Rectal smooth muscle tissue (tissue), 1 donor: ENCODE results near the gene GPR18.

ENCODE experiments used
- H3K27ac ChIP-seq: one replicate; pipeline ENCODE4 v1.7.0; 2013; ENCODE audit warnings: low read depth, low read length, inconsistent platforms
- H3K27me3 ChIP-seq: one replicate; pipeline ENCODE4 v1.7.0; 2013; ENCODE audit warnings: low read length; ENCODE audit not compliant: control insufficient read depth, insufficient read depth
- H3K36me3 ChIP-seq: one replicate; pipeline ENCODE4 v1.7.0; 2013; ENCODE audit warnings: low read length; ENCODE audit not compliant: control insufficient read depth, insufficient read depth
- H3K4me1 ChIP-seq: one replicate; pipeline ENCODE4 v1.7.0; 2013; ENCODE audit warnings: low read length; ENCODE audit not compliant: control insufficient read depth, insufficient read depth
- H3K4me3 ChIP-seq: one replicate; pipeline ENCODE4 v1.7.0; 2013; ENCODE audit warnings: low read length
- H3K9ac ChIP-seq: one replicate; pipeline ENCODE4 v1.7.0; 2013; ENCODE audit warnings: low read length

Gene GPR18, protein sequence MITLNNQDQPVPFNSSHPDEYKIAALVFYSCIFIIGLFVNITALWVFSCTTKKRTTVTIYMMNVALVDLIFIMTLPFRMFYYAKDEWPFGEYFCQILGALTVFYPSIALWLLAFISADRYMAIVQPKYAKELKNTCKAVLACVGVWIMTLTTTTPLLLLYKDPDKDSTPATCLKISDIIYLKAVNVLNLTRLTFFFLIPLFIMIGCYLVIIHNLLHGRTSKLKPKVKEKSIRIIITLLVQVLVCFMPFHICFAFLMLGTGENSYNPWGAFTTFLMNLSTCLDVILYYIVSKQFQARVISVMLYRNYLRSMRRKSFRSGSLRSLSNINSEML

DNA sequence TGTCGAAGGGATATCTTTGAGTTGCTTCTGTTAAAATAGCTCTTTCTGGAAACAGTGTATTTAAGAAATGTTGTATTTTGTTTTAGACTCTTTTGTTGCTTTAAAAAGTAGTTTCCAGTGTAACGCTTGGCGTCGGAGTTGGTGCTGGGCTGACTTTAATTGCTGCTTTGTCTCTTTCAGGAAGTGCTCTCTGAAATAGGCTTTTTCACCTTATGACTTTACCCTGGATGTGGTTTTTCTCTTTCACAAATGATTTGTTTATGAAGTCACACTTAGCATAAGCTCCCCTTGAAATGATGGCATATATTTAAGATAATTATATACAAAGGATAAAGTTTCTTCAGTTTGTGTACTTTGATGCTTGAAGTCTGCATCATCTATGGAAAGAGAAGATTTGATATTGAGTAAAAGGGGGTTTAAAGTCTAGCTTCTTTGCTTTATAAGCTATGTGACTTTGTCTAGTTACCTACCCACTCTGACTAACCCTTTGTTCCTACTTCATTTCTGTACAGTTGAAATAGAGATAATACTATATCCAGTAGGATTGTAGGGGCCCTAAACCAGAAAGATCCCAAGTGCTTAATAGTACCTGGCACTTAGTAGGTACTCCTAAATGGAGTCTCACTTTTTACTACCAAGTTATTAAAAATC is at the start of gene GPR18:
Gene GPR18, minus strand, starts transcription at position 170 of the 651 bp plus-strand sequence. CDS start 2,507 bp downstream, outside the sequence.
- Histone ChIP-seq H3K4me3 (no peak within 1 kb of the TSS), H3K36me3 (peaks cover 2% of the 10 kb centered on the region), H3K27me3 (no peaks in the 10 kb centered on the region), H3K27ac (no peak within 1 kb of the TSS), H3K4me1 (peaks cover 3% of the 10 kb centered on the region), H3K9ac (no peak within 1 kb of the TSS)

DNA sequence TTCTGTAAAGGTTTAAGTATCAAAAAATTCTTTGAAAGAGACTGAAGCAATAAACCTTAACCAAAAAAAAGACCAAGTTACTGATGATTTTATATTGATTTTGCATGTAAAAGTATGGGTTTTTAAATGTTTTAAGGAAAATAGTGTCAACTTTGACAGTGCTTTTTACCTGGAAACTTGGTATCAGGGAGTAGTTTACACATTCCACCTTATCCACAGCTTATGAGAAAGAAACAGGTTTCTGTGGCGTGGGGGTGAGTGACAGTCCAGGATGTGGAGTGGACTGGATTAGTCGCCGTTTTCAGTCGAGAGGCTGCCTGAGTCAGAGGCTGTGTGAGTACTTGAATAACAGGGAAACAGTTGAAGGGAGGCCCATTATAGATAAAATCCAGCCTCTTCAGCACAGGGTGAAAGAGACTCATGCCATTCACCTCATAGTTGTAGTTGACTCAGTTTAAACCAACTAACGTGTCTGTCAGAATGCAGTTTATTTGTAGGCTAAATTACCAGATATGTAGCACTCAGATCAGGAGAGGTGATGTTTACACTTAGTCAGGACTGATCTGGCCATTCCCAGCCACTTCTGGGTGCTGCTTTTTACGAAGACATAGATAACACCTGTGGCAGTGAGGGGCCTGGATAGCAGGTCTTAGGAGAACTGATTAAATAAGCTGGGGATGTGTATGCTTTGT is 49.6 kb upstream of the GPR18 start:
- Histone ChIP-seq H3K36me3 (no peaks in the 10 kb centered on the region), H3K4me1 (peaks cover 19% of the 10 kb centered on the region), H3K9ac (no peak overlapping the region), H3K27me3 (no peaks in the 10 kb centered on the region), H3K4me3 (peak overlapping the region; percentile 6), H3K27ac (peak overlapping the region; percentile 78)

DNA sequence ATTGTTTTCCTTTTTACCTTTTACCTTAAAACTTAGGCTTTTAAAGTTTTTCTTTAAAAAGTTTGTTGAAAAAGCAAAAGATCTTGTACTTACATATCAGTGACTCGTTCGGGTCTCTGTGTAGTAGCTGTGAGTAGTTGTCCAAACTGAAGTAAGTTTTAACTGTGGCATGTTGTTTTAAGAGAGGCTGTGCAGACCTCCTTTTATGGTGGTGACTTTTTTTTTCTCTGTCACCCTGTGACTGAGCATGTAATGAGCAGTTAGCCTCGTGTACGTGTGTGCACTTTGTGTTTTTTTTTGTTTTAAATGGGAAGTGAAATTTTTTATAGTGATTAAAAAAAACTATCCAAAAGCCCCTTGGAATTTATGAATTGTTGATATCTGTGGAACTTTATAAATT is 49.1 kb upstream of the GPR18 start, which contains the start of gene GPR183:
Gene GPR183, minus strand, starts transcription at position 153 of the 400 bp plus-strand sequence. CDS start 11,254 bp downstream, outside the sequence.
- Histone ChIP-seq H3K27me3 (no peaks in the 10 kb centered on the region), H3K27ac (peak within 1 kb of the TSS; percentile 78), H3K36me3 (no peaks in the 10 kb centered on the region), H3K9ac (no peak within 1 kb of the TSS), H3K4me3 (peak within 1 kb of the TSS; percentile 48), H3K4me1 (peaks cover 19% of the 10 kb centered on the region)

DNA sequence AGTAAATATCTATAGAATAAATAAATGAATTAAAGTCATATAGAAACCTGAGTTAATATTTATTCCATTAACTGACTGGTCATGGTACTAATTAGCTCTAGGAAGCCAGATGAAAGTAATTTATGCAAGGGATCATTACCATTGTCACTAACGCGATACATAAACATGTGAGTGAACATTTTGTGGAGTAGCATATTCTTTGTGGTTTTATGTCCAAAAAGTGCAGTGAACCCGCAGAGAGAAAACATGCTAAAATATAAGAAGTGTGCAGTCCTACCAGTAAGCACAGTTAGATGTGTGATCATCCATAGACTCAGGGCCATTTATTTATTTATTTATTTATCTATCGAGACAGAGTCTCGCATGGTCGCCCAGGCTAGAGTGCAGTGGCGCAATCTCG is 47.4 kb upstream of the GPR18 start:
- Histone ChIP-seq H3K9ac (no peak overlapping the region), H3K27ac (peak overlapping the region; percentile 78), H3K27me3 (no peaks in the 10 kb centered on the region), H3K4me3 (peak overlapping the region; percentile 48), H3K4me1 (peaks cover 15% of the 10 kb centered on the region), H3K36me3 (no peaks in the 10 kb centered on the region)

DNA sequence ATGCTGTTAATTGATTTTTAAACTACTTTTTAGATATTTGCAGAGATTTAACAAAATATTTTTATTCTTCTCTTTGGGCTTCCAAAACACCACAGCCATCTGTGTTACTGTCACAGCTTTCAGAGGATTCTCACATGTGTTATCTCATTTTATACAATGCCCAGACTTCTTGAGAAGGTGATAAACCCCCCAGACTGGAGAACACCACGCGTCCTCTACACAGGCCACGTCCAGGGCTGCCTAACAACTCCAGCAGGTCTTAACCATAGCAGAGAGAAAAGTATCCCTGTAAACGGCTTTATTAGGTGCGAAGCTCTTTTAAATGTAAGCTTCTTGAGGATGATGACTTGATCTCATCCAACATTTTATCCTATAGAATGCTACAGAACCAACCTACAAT is 47.0 kb upstream of the GPR18 start:
- no peak overlapping the region for H3K9ac ChIP-seq
- H3K4me1 ChIP-seq = peaks cover 13% of the 10 kb centered on the region
- H3K36me3 ChIP-seq = no peaks in the 10 kb centered on the region
- H3K4me3 ChIP-seq = no peak overlapping the region
- no peaks in the 10 kb centered on the region for H3K27me3 ChIP-seq
- no peak overlapping the region for H3K27ac ChIP-seq

DNA sequence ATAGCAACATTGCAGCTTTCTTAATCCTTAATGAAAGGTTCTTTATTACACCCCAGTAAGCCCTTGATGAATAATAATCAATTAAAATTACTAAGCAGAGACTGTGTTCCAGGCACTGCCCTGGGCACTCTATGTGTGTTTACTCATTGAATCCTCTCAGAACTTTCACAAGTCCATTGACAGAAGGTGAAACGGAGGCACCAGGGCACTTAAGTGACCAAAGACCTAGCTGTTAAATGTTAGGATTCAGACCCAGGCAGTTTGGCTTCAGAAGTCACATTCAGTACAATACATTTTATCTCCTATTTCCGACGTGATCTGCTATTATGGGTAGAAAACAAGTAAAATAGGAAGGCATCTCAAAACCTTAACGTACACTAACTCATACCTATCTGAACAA is 46.4 kb upstream of the GPR18 start:
- no peak overlapping the region for H3K4me3 ChIP-seq
- peak overlapping the region; percentile 35 for H3K27ac ChIP-seq
- H3K27me3 ChIP-seq = no peaks in the 10 kb centered on the region
- no peak overlapping the region for H3K9ac ChIP-seq
- H3K4me1 ChIP-seq = peaks cover 10% of the 10 kb centered on the region
- H3K36me3 ChIP-seq = no peaks in the 10 kb centered on the region

DNA sequence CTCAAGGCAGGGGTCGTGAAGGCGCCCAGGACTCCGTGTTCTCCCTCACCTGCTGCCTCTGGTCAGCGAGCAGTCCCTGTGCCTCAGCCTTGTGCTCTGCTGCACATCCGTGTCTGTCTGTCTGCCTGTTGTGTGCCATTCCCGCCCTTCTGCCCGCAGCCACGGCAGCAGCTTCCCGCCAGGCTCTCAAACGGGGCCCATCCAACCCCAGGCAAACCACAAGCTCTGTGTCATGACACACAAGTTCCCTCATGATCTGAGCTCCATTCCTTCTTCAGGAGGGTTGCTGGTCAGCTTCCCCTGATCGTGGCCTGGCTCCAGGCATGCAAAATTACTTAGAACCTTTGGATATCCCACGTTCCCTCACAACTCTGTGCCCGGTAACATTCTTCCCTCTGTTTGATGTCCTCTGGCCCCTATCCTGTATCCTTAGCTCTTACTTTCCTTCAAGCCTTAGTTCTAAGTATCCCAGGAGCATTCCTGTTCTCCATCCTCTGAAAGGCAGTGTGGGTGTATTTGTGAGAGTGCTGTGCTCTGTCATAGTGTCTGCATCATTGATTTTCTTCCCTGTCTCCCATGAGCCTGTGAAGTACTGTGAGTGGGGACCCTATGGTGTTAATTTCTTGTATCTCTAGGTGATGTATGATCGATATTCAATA is 45.8 kb upstream of the GPR18 start:
- Histone ChIP-seq H3K4me1 (peaks cover 10% of the 10 kb centered on the region), H3K9ac (no peak overlapping the region), H3K36me3 (no peaks in the 10 kb centered on the region), H3K27ac (peak overlapping the region; percentile 35), H3K4me3 (peak overlapping the region; percentile 25), H3K27me3 (no peaks in the 10 kb centered on the region)

DNA sequence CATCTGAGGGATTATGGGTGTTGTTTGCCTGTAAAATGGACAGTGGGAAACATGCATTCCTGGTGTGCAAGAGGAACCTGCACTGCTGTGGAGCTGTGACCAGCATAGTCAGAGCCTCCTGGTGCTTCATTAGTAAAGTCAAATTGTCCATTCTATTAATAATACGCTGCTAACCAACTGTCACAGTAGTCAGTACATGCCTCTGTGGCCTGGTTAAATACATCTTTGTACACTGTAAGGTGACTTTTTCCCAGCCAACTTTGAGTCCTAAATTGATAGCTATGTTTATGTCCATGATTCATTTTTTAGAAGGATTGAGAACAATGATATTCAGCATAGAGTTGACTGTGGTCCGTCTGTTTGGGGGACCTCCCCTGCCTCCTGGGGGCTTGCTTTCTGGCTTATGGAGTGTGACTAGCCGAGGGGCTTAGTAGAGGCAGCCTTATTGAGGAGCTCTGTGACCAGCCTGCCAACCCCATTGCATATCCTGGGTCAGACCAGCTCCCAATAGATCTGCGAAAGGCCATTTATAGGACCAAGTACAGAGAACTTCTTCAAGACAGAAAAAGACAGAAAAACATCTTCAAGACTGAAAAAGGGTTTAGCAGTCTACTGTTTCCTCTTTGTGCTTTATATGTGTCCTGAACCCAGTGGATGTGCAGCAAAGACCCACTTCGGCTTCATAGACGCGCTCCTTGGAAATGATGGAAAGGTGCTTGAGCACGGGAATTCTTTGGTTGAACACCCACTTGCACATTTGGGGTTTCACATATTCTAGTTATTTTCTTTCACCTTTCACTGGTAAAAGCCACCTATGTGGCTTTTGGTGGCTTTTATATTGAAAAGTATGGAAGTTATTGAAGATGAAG is 44.7 kb upstream of the GPR18 start:
- Histone ChIP-seq H3K9ac (no peak overlapping the region), H3K4me1 (peaks cover 3% of the 10 kb centered on the region), H3K27me3 (no peaks in the 10 kb centered on the region), H3K27ac (no peak overlapping the region), H3K36me3 (no peaks in the 10 kb centered on the region), H3K4me3 (no peak overlapping the region)

DNA sequence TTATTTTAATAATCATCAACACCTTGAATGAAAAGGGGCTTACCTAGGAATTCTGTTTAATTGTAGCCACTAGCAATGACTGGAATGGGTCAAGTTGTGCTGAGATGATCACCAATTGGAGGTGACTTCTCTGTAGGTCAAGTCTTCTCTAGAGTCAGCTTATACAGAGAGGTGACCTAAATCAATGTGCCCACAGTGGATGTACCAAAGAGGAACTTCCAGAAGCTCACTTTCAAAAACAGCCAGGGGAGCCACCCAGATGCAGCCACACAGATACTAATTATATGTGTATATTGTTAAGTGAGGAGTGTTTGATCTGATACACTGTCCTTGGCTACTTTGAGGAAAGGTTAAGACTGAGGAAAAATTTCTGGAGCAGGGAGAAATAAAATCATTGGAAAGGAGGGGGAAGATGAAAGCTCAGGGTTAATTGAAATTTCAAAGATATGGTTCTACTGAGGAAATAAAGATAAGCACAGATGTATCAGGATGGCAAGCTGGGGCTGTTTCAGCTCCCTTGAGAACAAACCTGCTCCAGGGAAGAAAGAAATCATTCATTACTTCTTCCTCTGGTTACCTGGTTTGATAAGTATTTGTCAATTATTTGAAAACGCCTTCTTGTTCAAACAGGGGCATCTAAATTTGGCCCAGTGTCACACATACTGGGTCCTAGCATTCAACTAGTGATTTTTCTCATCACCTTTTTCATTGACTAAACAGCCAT is 43.9 kb upstream of the GPR18 start:
- no peaks in the 10 kb centered on the region for H3K36me3 ChIP-seq
- H3K9ac ChIP-seq = no peak overlapping the region
- H3K4me3 ChIP-seq = no peak overlapping the region
- H3K27me3 ChIP-seq = no peaks in the 10 kb centered on the region
- no peak overlapping the region for H3K27ac ChIP-seq
- H3K4me1 ChIP-seq = no peaks in the 10 kb centered on the region

DNA sequence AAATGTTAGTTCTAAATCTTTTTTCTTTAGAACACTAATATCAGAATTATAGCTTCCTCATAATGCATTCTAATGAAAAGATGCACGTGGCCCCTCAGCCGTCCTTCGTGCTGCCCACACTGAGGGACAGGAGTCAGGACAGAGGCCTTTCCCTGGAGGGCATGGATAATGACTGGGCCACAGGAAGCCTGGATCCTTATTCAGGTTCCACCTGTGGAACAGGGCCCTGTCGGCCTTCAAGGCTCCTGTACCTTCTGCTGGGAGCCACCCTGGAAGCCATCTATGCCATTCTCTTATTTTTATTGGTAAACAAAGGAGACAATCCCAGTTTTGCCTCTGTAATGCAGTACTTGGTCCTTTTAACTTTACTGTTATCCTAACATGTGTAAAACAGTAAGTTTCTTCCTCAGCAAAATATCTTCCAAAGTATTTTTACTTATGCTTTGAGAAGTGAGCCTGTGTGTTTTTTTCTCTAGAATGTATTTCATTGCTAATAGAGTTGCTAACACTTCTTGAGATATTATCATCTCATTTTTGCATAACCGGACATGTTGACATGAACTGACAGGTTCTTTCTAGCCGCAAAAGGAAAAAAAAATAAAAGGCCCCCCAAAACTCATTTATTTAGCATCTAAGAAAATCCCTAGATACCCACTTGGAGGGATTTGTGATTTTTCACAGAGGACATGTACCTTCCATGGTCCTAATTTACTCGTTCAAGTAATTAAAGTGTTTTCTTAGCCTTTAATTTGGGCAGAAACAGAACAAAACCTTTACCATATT is 43.1 kb upstream of the GPR18 start:
- Histone ChIP-seq H3K9ac (no peak overlapping the region), H3K4me1 (no peaks in the 10 kb centered on the region), H3K27ac (no peak overlapping the region), H3K4me3 (no peak overlapping the region), H3K36me3 (no peaks in the 10 kb centered on the region), H3K27me3 (no peaks in the 10 kb centered on the region)
